HL-60 (cell line): ENCODE data around the gene SF3B1.

ENCODE experiments used
- CTCF ChIP-seq: IDR thresholded peaks from one replicate; pipeline ENCODE4 v1.5.1; 2011; ENCODE audit warnings: low read length, control low read depth, inconsistent platforms; ENCODE audit not compliant: insufficient read depth
- GABPA ChIP-seq: IDR thresholded peaks from 2 replicates; pipeline ENCODE4 v1.6.1; 2012; ENCODE audit warnings: low read depth
- POLR2AphosphoS5 ChIP-seq: IDR thresholded peaks from 2 replicates; pipeline ENCODE4 v1.6.1; 2012; ENCODE audit warnings: low read depth
- REST ChIP-seq: IDR thresholded peaks from 2 replicates; pipeline ENCODE4 v1.6.1; 2012; ENCODE audit warnings: low read depth; ENCODE audit not compliant: insufficient replicate concordance
- SPI1 ChIP-seq: IDR thresholded peaks from 2 replicates; pipeline ENCODE4 v1.6.1; 2012; ENCODE audit warnings: low read depth, mild to moderate bottlenecking, borderline replicate concordance

GRCh38 chr2:197445746-197446145 lies 10.9 kb upstream of the SF3B1 start:
- TF ChIP-seq CTCF = no peak
- TF ChIP-seq POLR2AphosphoS5 = no peak
- TF ChIP-seq SPI1 = no peak
- no peak for TF ChIP-seq REST
- TF ChIP-seq GABPA = no peak
